Peyer's patch (tissue), 4 donors: ENCODE results near the gene AFDN.

Source experiments
- CTCF ChIP-seq, 6 experiments: fragments of 450-650 bp in 4 of 6; fragments of 200-600 bp in 2 of 6; sonication (generic) in 1 of 6; IDR thresholded peaks; one replicate each; pipeline ENCODE4 v1.5.1; 2017 to 2019; ENCODE audit warnings: antibody characterized with exemption in 6 of 6, mild to moderate bottlenecking in 3 of 6, moderate library complexity in 1 of 6
- POLR2A ChIP-seq, 2 donors: fragments of 450-650 bp; IDR thresholded peaks; one replicate each; pipeline ENCODE4 v1.5.1; 2017; ENCODE audit warnings: antibody characterized with exemption in 2 of 2, mild to moderate bottlenecking in 2 of 2, moderate library complexity in 2 of 2

DNA sequence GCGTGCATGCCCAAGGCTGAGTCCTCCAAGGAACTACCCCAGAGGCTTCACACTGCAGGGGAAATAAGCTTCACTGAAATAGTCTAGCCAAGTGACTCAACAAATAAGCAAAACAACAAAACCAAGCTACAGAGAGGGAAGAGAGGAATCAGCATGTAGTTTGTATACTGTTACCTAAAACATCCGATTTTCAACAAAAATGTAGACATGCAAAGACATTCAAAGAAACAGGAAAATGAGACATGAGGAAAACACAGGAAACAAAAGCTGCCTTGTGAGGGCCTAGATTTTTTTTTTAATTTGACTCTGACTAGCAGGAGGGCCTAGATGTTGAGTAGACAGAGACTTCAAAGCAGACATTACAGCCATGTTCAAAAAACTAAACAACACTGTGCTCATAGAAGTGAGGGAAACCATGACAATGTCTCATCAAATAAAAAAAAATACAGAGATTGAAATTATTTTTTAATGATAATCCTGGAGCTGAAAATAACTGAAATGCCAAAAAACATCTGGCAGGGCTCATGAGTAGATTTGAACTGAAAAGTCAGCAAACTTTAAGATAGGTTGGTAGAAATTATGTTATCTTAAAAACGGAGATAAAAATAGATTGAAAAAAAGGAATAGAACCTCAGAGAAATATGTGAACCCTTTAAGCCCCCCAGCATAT lies 154.3 kb downstream of the AFDN start:
- no peak for TF ChIP-seq CTCF (IDR thresholded peaks at IDR 0.05)
- TF ChIP-seq POLR2A (IDR thresholded peaks at IDR 0.05) = no peak
